G401 (cell line): ENCODE measurements around the gene KRT1. TPM values are rescaled to one million over a fixed set of nuclear protein-coding genes. Genes with fewer than 3 reads are reported as not detected.
"Not testable (repeated sequence)": the region's sequence is repeated elsewhere in the genome, so short reads cannot be mapped to it uniquely, and the experiment has no call there.

ENCODE experiments used
- DNase-seq: peaks from one replicate; pipeline ENCODE4 v3.0.0-alpha.2; 2015; ENCODE audit warnings: low spot score
- in situ Hi-C: cut with HindIII; loops from 2 replicates; pipeline ENCODE4 v1.10.0; 2016; ENCODE audit warnings: low sequenced_read_pairs, mixed read lengths
- total RNA-seq: library from RNA; depleted of rRNA; stranded (reverse); fragments of >200 nt; shearing (Covaris generic); gene quantifications from 2 replicates; pipeline ENCODE4 v1.2.3, GENCODE V29; 2014

The KRT1 gene
- total RNA-seq, 1 experiment from 2014 or later: not detected

DNA sequence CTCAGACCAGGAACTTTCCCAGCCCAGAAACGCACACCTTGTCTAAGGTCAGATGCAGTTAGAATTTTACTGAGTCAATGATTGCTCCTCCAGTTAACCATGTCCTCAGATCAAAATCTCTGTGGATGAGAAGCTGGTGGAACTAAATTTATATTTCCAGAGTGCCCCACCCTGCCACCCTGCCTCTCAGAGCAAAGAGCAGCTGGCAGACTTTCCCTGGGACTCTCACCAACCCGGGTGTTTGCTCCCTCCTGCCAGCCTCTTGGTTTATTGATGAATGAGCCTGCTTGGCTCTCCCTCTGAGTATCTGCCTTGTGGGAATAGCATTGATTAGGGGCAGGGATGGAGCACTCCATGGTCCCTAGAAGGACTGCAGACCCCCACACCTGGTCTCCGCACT is 5.9 kb upstream of the KRT1 start:
- DNase-seq: no peak
- in situ Hi-C loops: no loop called here

- DNase-seq: no peak
- in situ Hi-C loops: no loop called here
Observed at GRCh38 chr12:52685406-52685890, 5.2 kb upstream of the KRT1 start.

DNA sequence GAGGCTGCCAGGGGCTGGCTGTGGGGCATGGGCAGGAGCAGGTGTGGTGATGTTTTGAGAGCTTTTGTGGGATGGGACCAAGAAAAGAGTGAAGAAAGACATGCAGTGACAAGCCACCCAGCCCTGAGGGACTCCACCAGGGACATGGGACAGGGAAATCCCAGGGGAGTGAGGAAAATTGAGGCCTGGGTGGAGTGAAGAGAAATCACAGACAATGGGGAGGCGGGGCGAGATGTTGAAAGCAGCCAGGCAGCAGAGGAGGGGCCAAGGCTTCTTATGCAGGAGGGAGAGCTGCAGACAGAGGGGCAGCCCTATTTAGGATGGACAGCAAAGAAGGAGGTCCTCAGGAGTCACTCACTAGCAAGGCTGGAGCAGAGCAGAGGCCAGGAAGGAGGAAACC is 4.2 kb upstream of the KRT1 start:
- in situ Hi-C loops: no loop called here
- no peak for DNase-seq

- no peak for DNase-seq
- in situ Hi-C loops: no loop called here
Observed at GRCh38 chr12:52683575-52684300, 3.5 kb upstream of the KRT1 start.

- no peak for DNase-seq
- in situ Hi-C loops: no loop called here
Observed at GRCh38 chr12:52682938-52683574, 2.8 kb upstream of the KRT1 start.

- DNase-seq: no peak
- in situ Hi-C loops: no loop called here
Observed at GRCh38 chr12:52682381-52682660, 2.1 kb upstream of the KRT1 start.

DNA sequence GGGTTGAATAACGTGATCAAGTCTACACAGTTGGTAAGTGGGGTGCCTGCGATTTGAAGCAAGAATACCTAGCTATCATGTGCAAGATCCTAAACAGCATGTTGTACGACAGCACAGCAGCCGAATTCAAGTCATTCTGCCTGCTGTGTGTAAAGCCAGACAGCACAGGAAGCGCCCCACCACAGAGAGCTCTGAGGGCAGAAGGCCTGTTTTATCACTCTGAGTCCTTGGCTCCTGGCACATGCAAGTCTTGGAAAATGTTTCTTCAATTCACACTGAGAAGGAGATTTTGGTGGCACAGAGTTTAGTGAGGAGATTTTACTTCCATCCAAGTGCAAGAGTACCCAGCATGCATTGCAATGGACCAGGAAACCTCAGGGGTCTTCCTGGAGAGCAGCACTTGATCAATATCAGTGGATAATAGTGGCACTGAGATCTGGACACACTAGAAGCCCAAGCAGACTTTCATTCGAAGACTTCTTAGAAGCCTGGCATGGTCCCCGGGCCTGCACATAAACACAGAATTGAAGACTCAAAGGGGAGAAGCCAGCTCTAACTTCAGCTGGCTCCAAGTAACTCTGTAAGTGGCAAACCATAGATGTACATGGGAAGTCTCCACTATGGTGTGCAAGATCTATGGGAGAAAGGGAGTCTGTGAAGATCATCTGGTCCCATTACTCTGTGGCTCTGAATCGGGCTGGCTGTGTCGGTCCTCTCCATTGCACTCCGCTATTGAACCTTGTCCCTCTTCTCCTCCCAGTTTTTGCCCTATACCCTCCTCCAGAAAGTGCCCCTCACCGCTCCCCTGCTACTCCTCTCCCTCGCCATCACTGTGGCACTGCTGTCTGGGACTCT is 1.5 kb upstream of the KRT1 start:
- in situ Hi-C loops: no loop called here
- no peak for DNase-seq

- in situ Hi-C loops: no loop called here
- DNase-seq: no peak
Observed at GRCh38 chr12:52679875-52680274, 332 bp downstream of the KRT1 start.

- in situ Hi-C loops: no loop called here
- no peak for DNase-seq
Observed at GRCh38 chr12:52677671-52678070, 2.5 kb downstream of the KRT1 start.

DNA sequence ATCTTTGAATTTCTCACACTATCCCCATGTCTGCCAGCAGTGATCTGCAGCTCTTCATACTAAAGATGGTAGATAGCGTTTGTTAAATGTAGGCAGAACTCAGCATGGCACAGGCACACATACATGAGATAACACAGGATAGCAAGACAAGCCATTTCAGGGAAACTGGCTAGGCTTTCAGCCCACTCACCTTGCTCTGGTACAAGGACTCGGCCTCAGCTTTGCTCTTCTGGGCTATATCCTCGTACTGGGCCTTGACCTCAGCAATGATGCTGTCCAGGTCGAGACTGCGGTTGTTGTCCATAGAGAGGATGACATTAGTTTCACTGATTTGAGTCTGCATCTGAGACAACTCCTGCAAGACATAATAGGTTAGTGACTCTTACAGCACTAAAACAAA is 3.1 kb downstream of the KRT1 start:
- in situ Hi-C loops: no loop called here
- DNase-seq: no peak

- no peak for DNase-seq
- in situ Hi-C loops: no loop called here
Observed at GRCh38 chr12:52676163-52676562, 4.0 kb downstream of the KRT1 start.

- in situ Hi-C loops: no loop called here
Observed at GRCh38 chr12:52675301-52675701, 4.9 kb downstream of the KRT1 start.

GRCh38 chr12:52674433-52674775 is 5.8 kb downstream of the KRT1 start:
- in situ Hi-C loops: no loop called here
- DNase-seq: no peak

More at GRCh38 chr12:52675301-52675701, 4.9 kb downstream of the KRT1 start:
- no peak for DNase-seq

DNA sequence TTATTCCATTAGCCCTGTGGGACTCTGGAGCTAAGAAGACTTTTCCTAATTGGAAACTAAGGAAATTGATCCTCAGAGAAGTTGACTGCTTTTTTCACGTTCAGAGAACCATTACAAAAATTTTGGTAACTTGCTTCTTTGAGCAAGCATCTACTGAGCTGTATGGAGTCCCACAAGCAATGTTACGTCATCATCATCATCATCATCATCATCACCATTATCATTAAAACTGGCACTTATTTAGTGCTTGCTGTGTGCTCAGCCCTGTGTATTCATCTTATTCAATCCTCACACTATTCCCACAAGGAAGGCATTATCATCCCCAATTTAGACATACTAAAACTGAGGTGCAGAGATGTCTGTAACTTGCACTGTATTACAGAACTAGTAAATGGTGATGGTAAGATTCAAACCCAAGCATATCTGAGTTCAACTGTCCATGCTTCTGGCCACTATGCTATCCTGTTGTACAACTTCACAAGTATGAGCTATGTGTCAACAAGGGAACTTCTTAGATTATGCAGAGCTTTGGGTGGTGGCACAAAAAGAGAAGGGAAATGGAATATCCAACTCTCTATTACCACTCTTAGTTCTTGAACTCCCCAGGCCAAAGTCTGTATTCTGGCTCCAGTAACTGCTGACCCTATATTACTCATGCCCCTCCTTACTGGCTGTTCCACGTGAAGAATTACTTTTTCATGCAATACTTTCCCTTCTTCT is 6.3 kb downstream of the KRT1 start:
- in situ Hi-C loops: no loop called here

DNA sequence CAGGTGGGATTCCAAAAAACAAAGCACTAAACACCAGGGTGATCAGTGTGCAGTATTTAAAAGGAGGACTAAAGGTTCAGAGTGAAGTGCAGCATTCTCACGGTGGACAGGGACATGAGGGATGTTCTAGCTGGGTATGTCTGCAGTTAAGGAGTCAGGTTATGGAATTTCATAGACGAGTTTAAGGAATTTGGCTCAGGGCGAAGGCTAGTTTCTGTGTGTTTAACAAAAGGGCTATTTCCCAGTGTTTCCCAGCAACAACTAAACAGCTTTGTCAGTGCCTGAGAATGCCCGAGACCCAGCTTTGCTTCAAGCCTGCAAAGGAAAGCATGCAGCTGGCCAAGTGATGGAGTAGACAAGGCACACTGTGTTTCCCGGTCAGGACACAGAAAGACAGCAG is 7.0 kb downstream of the KRT1 start:
- in situ Hi-C loops: no loop called here
- no peak for DNase-seq

More for the DNA sequence above, 6.3 kb downstream of the KRT1 start:
- DNase-seq: no peak

- in situ Hi-C loops: no loop called here
- DNase-seq: no peak
Observed at GRCh38 chr12:52672321-52672933, 7.8 kb downstream of the KRT1 start.

- in situ Hi-C loops: no loop called here
- DNase-seq: no peak
Observed at GRCh38 chr12:52670961-52671360, 9.2 kb downstream of the KRT1 start.

GRCh38 chr12:52670506-52670905 is 9.7 kb downstream of the KRT1 start:
- in situ Hi-C loops: no loop called here
- DNase-seq: no peak

DNA sequence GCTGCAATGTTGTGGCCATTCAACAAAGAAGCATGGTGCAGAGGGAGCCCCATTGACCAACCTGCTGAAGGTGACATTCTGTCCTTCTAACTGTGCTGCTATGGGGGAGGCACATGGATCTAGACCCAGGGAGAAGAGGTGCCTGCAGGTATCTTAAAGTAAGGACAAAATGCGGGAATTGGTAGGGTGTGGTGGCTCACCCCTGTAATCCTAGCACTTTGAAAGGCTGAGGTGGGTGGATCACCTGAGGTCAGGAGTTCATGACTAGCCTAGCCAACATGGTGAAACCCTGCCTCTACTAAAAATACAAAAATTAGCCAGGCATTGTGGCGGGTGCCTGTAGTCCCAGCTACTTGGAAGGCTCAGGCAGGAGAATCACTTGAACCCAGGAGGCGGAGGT is 10.3 kb downstream of the KRT1 start:
- DNase-seq, in situ Hi-C loops: not testable (repeated sequence)
